Fibroblast of skin of left biceps (primary cell): ENCODE data around the gene ADAM19.
A peak's percentile ranks its signal among the peaks of the same experiment; 100 is the strongest.

ENCODE experiments used
- DNase-seq, 2 experiments: peaks; one replicate each; pipeline ENCODE4 v3.0.0-alpha.2; 2013; ENCODE audit warnings: low read depth in 2 of 2

Gene ADAM19

DNA sequence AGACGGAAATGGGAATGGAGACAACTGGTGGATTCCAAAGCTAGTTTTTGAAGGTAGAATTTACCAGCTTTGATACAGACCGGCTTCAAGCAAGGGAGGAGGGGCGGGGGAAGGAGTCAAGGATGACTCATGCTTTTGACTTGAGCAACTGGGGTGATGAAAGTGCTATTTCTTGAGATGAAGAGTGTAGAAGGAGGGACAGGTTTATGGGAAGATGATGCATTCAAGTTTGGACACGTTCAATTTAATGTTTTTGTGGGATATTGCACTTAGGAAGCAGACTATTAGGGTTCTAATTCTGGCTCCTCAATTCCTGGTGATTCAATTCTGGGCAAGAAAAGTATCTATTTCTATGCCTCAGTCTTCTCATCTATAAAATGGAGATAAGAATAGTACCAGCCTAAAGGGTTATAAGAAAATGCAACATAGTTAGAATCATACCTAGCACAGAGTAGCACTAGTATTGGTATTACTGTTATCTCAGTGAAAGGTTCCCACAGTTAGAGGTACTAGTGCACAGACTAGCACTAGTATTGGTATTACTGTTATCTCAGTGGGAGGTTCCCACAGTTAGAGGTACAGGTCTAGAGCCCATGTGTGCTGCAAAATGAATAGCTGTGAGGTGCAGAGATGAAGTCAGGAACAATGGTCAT lies 110.9 kb downstream of the ADAM19 start:
- peak; percentile 82 to 83 for DNase-seq

- peak; percentile 33 for DNase-seq
Measured at GRCh38 chr5:157463621-157464518, 111.7 kb downstream of the ADAM19 start.

GRCh38 chr5:157463081-157463480 lies 112.5 kb downstream of the ADAM19 start:
- DNase-seq = no peak

DNA sequence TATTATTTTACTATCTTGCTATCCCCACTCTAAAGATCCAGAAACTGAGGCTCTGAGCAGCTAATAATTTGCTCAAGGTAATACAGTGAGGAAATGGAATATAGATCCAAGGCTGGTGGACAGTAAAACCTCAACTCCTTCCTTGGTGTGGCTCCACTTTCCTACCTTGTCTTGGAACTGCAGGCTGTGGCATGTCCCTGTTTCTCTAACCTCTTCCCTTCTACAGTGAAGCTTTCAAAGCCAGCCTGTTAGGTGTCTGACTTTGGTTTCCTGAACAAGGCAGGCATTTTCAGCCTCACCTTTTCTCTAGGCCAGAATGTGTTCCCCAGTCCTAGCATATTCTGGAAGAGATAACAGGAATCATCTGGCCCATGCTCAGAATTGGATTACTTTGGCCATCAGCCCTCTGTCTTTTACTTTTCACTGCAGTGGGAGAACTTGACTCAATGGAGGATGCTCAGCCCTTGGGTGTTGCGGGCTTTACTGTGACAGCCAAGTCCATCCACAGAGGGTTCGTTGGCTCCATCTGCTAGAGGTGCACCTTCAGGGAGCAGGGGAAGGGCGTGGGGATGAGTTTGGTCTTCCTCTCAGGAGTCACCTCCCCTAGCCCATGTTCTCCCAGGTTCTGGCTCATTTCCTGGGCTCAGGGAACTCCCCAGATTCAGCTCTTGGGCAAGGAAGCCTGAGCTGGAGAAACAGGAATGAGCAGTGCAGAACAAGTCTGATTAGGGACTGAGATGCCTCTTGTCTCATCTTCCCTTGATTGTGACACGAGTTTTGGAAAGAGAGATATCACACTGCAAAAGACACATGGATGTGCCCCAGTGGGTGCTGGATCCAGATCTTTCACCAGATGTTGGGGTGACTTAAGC lies 114.4 kb downstream of the ADAM19 start:
- no peak for DNase-seq

- no peak for DNase-seq
Measured at GRCh38 chr5:157459715-157460599, 115.6 kb downstream of the ADAM19 start, which contains the start of gene NIPAL4. NIPAL4 (plus strand) TSS chr5:157460213; CDS start chr5:157460321, 108 bp downstream.

DNA sequence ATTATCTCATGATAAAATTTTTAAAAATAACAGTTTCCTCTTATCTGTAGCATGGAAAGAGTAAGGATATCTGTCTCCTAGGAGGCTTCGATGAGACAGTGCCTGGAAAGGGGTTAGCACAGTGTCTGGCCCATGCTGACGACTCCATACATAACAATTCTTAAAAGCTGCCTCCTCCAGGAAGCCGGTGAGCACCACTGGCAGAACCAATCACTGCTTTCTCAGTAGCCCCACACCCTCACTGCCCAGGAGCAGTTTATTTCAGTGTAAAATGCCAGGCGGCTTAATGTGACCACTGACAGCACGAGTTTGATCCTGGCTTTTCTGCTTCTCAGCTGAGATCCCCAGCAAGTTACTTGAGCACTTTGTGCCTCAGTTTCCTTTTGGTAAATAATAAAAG lies 116.7 kb downstream of the ADAM19 start:
- no peak for DNase-seq

GRCh38 chr5:157457391-157457790 lies 118.2 kb downstream of the ADAM19 start:
- DNase-seq = no peak

- DNase-seq = no peak
Measured at GRCh38 chr5:157456301-157456700, 119.3 kb downstream of the ADAM19 start.

DNA sequence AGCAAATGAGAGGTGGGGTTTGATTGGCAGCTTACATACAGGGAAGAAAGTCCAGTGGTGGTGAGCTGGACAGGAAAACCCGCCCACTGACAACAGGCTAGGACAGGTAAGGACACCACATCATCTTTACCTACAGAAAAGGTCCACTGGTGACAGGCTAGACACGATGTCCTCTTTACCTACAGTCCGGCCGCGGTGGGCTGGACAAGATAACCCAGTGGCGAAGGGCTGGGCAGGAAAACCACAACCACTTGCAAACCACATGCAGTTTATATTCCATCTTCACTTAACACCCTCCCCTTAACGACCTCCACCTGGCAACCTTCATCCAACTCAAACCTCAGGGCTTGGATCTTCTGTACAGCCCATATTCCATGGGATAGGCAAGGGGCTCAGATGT lies 120.5 kb downstream of the ADAM19 start:
- DNase-seq = no peak

DNA sequence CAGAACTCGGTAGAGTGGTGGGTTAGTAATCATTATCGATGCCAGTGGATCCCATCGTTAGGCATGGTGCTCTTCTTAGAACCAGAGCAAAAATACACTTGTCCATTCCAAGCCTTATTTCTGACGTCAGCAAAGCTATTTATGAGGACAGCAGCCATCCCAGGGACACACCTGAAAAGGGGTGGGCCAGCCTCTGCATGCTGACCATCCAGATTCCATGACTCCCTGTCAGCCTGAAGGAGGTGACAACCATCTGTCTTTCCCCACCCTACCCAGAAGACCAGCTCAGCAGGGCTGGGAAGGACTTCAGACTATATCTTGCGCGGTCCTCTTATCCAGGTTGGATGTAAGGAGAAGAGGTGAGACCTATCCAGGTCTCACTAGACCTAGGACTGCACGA lies 121.3 kb downstream of the ADAM19 start:
- DNase-seq = no peak

DNA sequence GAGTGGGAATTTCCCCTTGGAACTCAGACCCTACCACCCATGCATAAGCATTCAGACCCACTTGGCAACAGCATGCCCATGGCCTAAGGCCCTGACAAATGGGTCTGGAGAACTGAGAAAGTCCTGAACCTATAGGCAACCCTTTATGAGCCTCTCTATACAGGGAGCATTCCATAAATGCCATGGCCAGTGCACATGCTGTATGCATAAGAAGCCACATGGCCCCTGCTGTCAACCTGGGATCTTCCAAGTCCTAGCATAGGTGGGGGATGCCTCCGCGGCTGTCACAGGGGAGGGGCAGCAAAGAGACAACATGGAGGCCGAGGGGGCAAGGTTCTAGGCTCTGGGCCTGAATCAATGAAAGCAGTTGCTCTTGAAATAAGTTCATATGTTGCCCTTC lies 123.8 kb downstream of the ADAM19 start:
- no peak for DNase-seq

- DNase-seq = no peak
Measured at GRCh38 chr5:157450024-157450423, 125.6 kb downstream of the ADAM19 start.

DNA sequence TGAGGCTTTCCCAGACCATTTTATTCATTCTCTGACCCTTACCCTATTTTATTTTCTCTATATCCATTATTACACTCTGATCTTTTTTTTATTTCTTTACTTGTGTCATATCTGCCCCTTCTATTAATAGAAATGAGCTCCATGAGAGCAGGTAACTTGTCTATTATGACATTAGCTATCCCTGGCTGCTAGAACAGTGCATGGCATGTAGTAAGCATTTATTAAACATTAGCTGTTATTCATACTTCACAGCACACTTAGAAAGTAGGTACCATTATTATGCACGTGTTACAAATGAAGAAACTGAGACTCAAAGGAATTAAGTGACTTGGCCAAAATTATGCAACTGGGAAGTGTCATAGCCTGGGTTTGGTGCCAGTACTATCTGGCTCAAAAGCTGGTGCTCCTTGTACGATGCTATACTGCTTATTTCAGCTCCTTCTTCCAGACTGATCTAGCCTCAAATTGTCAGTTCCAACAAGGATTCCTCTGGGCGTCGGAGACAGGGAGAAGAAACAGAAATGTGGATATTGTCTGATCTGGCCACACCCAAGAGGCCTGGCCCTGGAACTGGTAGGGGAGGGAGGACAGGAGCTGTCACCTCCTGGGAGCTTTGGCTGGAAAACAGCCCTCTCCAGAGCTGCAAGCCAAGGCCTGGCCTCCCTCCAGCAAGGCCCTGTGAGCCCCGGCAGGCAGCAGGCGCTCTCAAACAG lies 126.4 kb downstream of the ADAM19 start:
- no peak for DNase-seq

DNA sequence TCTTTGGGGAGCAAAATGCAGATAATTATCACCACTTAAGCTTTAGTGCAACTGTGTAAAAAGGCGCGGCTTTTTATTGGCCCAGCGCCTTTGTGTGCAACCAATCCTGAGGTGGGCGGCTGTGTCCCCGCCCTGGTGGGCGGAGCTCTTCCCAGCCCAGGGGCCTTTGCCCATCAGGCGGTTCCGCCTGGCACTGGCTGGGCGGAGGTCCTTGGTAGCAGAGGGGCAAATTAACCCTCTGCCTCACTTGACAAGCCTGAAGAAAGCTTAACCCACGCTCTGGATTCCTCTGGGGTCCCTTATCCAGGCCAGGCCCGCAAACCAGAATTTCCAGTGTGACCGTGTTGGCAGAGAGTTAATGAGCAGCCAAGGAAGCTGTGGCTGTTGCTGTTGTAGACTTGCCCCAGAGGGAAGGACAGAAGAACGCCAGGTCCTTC lies 128.4 kb downstream of the ADAM19 start:
- no peak for DNase-seq

DNA sequence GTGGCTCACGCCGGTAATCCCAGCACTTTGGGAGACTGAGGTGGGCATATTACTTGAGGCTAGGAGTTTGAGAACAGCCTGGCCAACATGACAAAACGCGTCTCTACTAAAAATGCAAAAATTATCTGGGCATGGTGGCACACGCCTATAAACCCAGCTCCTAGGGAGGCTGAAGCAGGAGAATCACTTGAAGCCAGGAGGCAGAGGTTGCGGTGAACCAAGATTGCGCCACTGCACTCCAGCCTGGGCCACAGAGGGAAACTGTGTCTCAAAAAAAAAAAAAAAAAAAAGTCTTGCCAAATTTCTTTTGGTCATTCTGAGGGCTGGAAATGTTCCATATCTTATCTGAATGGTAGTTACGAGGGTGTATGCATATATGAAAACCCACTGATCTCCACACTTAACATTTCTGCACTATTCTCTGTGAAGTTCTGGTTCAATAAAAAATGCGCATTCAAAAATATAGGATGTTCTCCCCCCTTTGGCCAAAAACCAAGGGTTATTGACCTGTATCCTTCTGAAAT lies 129.1 kb downstream of the ADAM19 start:
- no peak for DNase-seq

DNA sequence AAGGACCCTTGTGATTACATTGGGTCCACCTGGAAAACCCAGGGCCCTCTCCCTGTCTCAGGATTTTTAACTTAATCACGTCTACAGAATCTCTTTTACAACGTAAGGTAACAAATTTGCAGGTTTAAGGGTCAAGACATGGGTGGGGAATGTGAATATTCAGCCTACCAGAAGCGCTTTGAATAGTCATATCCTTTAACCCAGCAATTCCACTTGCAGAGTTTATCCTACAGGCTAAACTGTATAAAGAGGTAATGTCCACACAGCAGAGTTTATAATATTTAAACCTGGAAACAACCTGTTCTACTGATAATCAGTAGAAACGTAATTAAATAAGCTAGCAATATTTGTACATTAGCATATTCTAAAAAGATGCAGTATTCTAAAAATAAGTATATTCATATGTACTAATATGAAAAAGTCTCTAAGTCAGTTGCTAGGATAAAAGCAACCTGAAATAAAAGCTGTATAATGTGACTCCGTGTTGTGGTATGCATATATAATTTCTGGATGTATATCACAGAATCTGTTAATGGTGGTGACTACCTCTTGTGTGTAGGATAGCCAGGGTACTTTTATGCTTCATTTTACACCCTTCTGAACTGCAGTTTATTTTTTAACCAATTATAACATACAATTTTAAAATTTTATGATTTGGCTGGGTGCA lies 129.7 kb downstream of the ADAM19 start:
- no peak for DNase-seq

DNA sequence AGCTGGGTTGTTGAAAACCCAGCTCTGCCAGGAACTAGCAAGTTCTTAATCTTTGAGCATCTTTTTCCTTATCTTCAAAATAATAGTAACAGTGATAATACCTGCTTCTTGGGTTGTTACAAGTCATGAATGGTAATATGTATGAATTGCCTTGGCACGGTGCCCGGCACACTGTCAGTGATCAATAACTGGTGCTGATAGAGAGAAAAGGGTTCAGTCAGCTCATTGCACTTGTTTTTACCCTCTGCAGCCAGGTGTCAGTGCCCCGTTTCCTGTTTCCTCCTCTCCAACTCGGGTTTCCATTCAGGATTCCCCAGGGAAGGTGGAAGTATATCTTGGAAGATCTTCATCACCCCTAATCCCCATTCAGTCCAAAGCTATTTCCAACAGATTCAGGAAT lies 131.4 kb downstream of the ADAM19 start:
- no peak for DNase-seq

DNA sequence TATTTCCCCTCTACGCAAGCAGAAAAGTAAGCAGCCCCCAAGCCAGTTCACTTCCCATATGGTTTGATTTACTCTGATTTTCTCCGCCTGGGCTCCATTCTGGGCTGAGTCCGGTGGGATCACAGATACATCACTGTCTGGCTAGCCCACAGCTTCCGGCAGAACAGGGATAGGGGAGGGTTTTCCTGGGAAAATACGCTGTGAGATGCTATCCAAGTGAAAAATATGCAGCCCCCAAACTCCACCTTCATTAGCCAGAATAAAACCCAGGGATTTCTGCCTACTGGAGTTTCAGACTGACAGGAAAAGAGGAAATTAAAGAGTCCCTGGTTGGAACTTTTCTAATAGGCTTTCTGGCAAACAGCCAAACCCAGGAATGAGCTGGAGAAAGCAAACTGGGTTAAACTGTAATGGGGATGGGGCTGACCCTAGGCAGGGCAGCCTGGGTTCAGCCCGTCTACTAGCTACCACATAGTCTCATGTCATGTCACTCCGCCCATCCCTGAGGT lies 132.5 kb downstream of the ADAM19 start:
- peak; percentile 54 to 56 for DNase-seq

DNA sequence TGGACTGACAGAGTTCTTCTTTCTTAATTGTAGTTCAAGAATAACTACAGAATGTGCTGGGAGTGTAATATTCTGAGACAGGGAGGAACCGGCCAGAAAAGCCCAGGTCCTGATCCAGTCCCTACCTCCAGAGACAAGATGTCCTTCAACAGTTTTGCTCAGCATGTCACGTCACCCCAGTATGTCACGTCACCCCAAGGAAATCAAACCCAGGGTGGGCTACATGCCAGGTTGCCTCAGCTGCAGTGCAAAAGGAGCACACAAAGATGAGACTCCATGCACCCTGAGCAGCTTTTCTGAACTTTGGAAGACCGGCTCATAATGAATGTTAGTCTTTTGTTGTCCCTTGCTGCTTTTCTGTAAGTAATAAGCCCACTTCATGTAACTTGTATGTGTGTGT lies 141.5 kb downstream of the ADAM19 start:
- no peak for DNase-seq
